Stimulated activated CD8-positive, alpha-beta memory T cell treated with anti-CD3 and anti-CD28 coated beads, Interleukin-4, amount 100 ng/mL, for 24 hours (primary cell): Measurements from ENCODE around the gene TMEM229B.

Experiments
- DNase-seq: peaks from one replicate; pipeline ENCODE4 v3.0.0-alpha.2; 2020; ENCODE audit warnings: low read depth

Gene TMEM229B

DNA sequence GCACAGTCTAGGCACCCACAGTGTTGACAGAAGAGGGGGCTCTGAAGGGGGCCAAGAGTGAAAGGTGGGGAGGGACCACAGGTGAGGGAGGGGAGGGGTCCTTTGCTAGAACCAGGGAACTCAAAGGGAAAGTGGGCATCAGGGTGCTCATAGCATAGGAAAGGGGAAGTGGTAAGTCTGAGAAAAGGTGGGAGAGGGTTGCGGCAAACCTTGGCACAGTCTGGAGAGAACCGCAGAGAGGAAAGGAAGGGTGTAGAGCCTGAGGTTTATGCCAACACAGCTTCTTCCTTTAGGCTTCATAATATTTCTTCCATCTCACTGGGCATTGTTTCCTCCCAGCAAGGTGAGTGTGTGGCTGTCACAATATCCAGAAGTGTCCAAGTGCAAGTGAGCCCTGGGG lies 65.1 kb downstream of the TMEM229B start:
- no peak for DNase-seq

DNA sequence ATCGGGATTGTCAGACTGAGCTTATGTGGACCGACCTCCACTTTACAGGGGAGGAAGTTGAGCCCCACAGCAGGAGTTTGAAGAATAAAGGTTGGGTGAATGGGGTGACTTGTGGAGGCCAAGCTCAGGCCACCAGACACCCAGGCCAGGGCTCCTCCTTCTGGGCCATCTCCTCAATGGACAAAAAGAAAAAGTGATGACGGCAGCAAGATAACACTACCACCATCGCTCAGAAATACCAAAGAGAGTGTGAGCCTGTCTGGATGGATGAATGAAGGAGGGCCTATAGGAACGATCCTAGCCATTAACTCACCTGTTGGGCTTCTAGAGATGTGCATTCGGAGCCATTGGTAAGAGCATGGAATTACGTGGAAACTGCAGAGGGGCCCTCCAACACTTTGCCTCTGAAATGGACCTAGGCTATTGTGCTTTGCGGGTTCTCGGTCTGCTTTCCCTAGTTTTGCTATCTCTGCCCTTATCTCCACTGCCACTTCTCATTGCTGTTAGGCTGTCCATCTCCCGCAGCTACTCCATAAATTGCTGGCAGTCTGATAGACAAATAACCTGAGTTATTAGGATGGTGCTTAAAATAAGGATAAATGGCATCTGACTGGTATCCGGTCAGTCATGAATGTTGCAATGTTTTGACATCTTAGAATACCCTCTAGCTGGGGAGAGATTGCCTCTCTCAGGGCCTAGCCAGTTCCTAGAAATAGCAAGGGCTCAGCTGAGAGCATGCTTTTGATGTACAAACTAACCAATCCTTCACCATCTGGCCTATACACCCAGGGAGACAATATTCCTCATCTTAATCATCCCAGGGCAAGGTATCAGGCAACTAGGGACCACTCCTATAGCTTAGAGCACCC lies 66.9 kb downstream of the TMEM229B start:
- no peak for DNase-seq
